Tibial artery (tissue), 4 donors: ENCODE measurements around the gene RND3.

Source experiments
- DNase-seq, 2 donors: peaks; one replicate each; pipeline ENCODE4 v3.0.0-alpha.2; 2019
- H3K27ac ChIP-seq, 2 donors: fragments of 200-600 bp; sonication (generic) in 1 of 2; 1 replicate in 1 of 2; 2 replicates in 1 of 2; pipeline ENCODE4 v1.5.1; 2018 to 2019; ENCODE audit warnings: mild to moderate bottlenecking in 1 of 2
- H3K27me3 ChIP-seq, 2 donors: fragments of 200-600 bp; sonication (generic) in 1 of 2; one replicate each; pipeline versions ENCODE4 v1.5.1 to v1.6.0; 2016 to 2019
- H3K36me3 ChIP-seq, 3 donors: fragments of 200-600 bp; sonication (generic) in 2 of 3; one replicate each; pipeline ENCODE4 v1.5.1; 2016 to 2019; ENCODE audit warnings: mild to moderate bottlenecking in 2 of 3
- H3K4me1 ChIP-seq, 4 donors: fragments of 200-600 bp; sonication (generic) in 2 of 4; 1 replicate in 3 of 4; 2 replicates in 1 of 4; pipeline ENCODE4 v1.5.1; 2016 to 2019
- H3K4me3 ChIP-seq, 2 donors: fragments of 200-600 bp; sonication (generic) in 1 of 2; 1 replicate in 1 of 2; 2 replicates in 1 of 2; pipeline ENCODE4 v1.5.1; 2018 to 2019; ENCODE audit warnings: mild to moderate bottlenecking in 2 of 2
- H3K9me3 ChIP-seq, 3 donors: fragments of 200-600 bp; sonication (generic) in 1 of 3; one replicate each; pipeline ENCODE4 v1.5.1; 2016 to 2019
- intact Hi-C: fragments of 100-400 bp; cut with DNase I; formaldehyde crosslinking; loops from one replicate; pipeline ENCODE4 v1.15.0; 2023; ENCODE audit warnings: low total_unique reads
- TF ChIP-seq, protein P1 (sequence below), 2 experiments: fragments of 200-600 bp in 1 of 2; fragments of 450-650 bp in 1 of 2; IDR thresholded peaks; one replicate each; pipeline ENCODE4 v1.5.1; 2017 to 2019; ENCODE audit warnings: antibody characterized with exemption in 2 of 2, mild to moderate bottlenecking in 1 of 2, moderate library complexity in 1 of 2

Gene RND3

GRCh38 chr2:150507071-150507470, 19.6 kb upstream of the RND3 start:
- TF ChIP-seq, protein P1, sequence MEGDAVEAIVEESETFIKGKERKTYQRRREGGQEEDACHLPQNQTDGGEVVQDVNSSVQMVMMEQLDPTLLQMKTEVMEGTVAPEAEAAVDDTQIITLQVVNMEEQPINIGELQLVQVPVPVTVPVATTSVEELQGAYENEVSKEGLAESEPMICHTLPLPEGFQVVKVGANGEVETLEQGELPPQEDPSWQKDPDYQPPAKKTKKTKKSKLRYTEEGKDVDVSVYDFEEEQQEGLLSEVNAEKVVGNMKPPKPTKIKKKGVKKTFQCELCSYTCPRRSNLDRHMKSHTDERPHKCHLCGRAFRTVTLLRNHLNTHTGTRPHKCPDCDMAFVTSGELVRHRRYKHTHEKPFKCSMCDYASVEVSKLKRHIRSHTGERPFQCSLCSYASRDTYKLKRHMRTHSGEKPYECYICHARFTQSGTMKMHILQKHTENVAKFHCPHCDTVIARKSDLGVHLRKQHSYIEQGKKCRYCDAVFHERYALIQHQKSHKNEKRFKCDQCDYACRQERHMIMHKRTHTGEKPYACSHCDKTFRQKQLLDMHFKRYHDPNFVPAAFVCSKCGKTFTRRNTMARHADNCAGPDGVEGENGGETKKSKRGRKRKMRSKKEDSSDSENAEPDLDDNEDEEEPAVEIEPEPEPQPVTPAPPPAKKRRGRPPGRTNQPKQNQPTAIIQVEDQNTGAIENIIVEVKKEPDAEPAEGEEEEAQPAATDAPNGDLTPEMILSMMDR (IDR thresholded peaks at IDR 0.05) = no peak
- Histone ChIP-seq H3K4me3 (no peak overlapping the region), H3K27me3 (no peaks in the 10 kb centered on the region), H3K27ac (no peak overlapping the region), H3K36me3 (no peaks in the 10 kb centered on the region), H3K9me3 (no peaks in the 10 kb centered on the region), H3K4me1 (no peaks in the 10 kb centered on the region)
- intact Hi-C loops = no loop called here
- DNase-seq = no peak

GRCh38 chr2:150505178-150505577, 17.7 kb upstream of the RND3 start:
- Histone ChIP-seq H3K4me1 (no peaks in the 10 kb centered on the region), H3K4me3 (no peak overlapping the region), H3K27me3 (no peaks in the 10 kb centered on the region), H3K9me3 (no peaks in the 10 kb centered on the region), H3K36me3 (no peaks in the 10 kb centered on the region), H3K27ac (no peak overlapping the region)
- intact Hi-C loops = no loop called here
- DNase-seq = no peak
- TF ChIP-seq, protein P1 (IDR thresholded peaks at IDR 0.05) = no peak

- TF ChIP-seq, protein P1 (IDR thresholded peaks at IDR 0.05) = no peak
- Histone ChIP-seq H3K27ac (no peak overlapping the region), H3K27me3 (no peaks in the 10 kb centered on the region)
Observed at GRCh38 chr2:150495993-150496627, 8.6 kb upstream of the RND3 start.

GRCh38 chr2:150495001-150495400, 7.5 kb upstream of the RND3 start:
- no peak overlapping the region for H3K4me3 ChIP-seq
- no peaks in the 10 kb centered on the region for H3K36me3 ChIP-seq
- H3K27me3 ChIP-seq = no peaks in the 10 kb centered on the region
- intact Hi-C loops = no loop called here
- no peak for DNase-seq
- no peak overlapping the region for H3K27ac ChIP-seq
- peaks cover 0 to 29% (median 4%) of the 10 kb centered on the region in 4 donors for H3K4me1 ChIP-seq
- TF ChIP-seq, protein P1 (IDR thresholded peaks at IDR 0.05) = no peak
- no peaks in the 10 kb centered on the region for H3K9me3 ChIP-seq

More at GRCh38 chr2:150495993-150496627, 8.6 kb upstream of the RND3 start:
- no peak for DNase-seq
- intact Hi-C loops = no loop called here
- Histone ChIP-seq H3K9me3 (no peaks in the 10 kb centered on the region), H3K4me1 (peaks cover 0 to 29% (median 4%) of the 10 kb centered on the region in 4 donors), H3K36me3 (no peaks in the 10 kb centered on the region), H3K4me3 (no peak overlapping the region)

- TF ChIP-seq, protein P1 (IDR thresholded peaks at IDR 0.05) = no peak
- no peak overlapping the region for H3K27ac ChIP-seq
- H3K36me3 ChIP-seq = no peaks in the 10 kb centered on the region
- intact Hi-C loops = no loop called here
- DNase-seq = no peak
- no peaks in the 10 kb centered on the region for H3K9me3 ChIP-seq
- H3K4me3 ChIP-seq = no peak overlapping the region
- H3K27me3 ChIP-seq = no peaks in the 10 kb centered on the region
- peaks cover 0 to 29% (median 4%) of the 10 kb centered on the region in 4 donors for H3K4me1 ChIP-seq
Observed at GRCh38 chr2:150494234-150494945, 6.9 kb upstream of the RND3 start.
